Spleen (tissue), 11 donors: Measurements from ENCODE around the gene TSPOAP1. TPM values are rescaled to one million over a fixed set of nuclear protein-coding genes. Genes with fewer than 3 reads are reported as not detected.

ENCODE experiments used
- DNase-seq: peaks from one replicate; pipeline ENCODE4 v3.0.0-alpha.2; 2020
- H3K27ac ChIP-seq, 8 donors: fragments of 200-600 bp; sonication (generic) in 7 of 8; 1 replicate in 4 of 8; 2 replicates in 4 of 8; pipeline versions ENCODE4 v1.5.0 to v1.8.0; 2016 to 2021; ENCODE audit warnings: inconsistent platforms in 4 of 8, mild to moderate bottlenecking in 4 of 8, moderate library complexity in 1 of 8
- H3K27me3 ChIP-seq, 7 donors: fragments of 200-600 bp; sonication (generic) in 6 of 7; replicated peaks in 1 of 7; 1 replicate in 4 of 7; 2 replicates in 3 of 7; pipeline versions ENCODE4 v1.5.0 to v1.8.0; 2016 to 2021; ENCODE audit warnings: inconsistent platforms in 3 of 7, mild to moderate bottlenecking in 1 of 7
- H3K36me3 ChIP-seq, 6 donors: fragments of 200-600 bp; sonication (generic) in 5 of 6; 1 replicate in 4 of 6; 2 replicates in 2 of 6; pipeline versions ENCODE4 v1.5.0 to v1.8.0; 2016 to 2021; ENCODE audit warnings: inconsistent platforms in 2 of 6
- H3K4me1 ChIP-seq, 6 donors: fragments of 200-600 bp; sonication (generic) in 5 of 6; 1 replicate in 3 of 6; 2 replicates in 3 of 6; pipeline versions ENCODE4 v1.5.0 to v1.8.0; 2016 to 2021; ENCODE audit warnings: inconsistent platforms in 3 of 6
- H3K4me3 ChIP-seq, 8 donors: fragments of 200-600 bp; sonication (generic) in 7 of 8; 1 replicate in 4 of 8; 2 replicates in 4 of 8; pipeline versions ENCODE4 v1.5.0 to v1.8.0; 2016 to 2021; ENCODE audit warnings: inconsistent platforms in 4 of 8, mild to moderate bottlenecking in 4 of 8, moderate library complexity in 2 of 8
- H3K9me3 ChIP-seq, 8 donors: fragments of 200-600 bp; sonication (generic) in 7 of 8; 1 replicate in 4 of 8; 2 replicates in 4 of 8; pipeline versions ENCODE4 v1.5.0 to v1.8.0; 2016 to 2021; ENCODE audit warnings: inconsistent platforms in 4 of 8
- POLR2A ChIP-seq, 3 donors: fragments of 450-650 bp; IDR thresholded peaks; one replicate each; pipeline ENCODE4 v1.5.1; 2017; ENCODE audit warnings: antibody characterized with exemption in 3 of 3, mild to moderate bottlenecking in 1 of 3
- POLR2AphosphoS5 ChIP-seq, 3 donors: sonication (generic); formaldehyde crosslinking; IDR thresholded peaks; one replicate each; pipeline ENCODE4 v1.5.1; 2017; ENCODE audit warnings: antibody characterized with exemption in 3 of 3
- WGBS, 5 donors: extraction: QIAGEN DNeasy Blood & Tissue Kit in 3 of 5; methylation state at CpG; one replicate each; pipeline versions ENCODE4 v1.1.5 to v1.1.7; 2013 to 2018; 5-methylcytosine and 5-hydroxymethylcytosine counted together
- intact Hi-C: fragments of 100-400 bp; cut with DNase I; formaldehyde crosslinking; loops from one replicate; pipeline ENCODE4 v1.15.0; 2023; ENCODE audit warnings: low total_unique reads
- polyA plus RNA-seq, 3 donors: library from polyadenylated mRNA; stranded (reverse); fragments of 200-250 nt; gene quantifications; one replicate each; pipeline ENCODE4 v1.2.1, GENCODE V29; 2013
- total RNA-seq, 7 donors: library from RNA; depleted of rRNA in 3 of 7; stranded (reverse); fragments of >200 nt in 3 of 7; fragmentation: NEBNext Ultra II Directional in 4 of 7; extraction: Animal tissue kit (Norgen Biotek cat#: 25700) in 4 of 7; gene quantifications; one replicate each; pipeline versions ENCODE4 v1.1.0 to v1.2.1, GENCODE V29; 2016 to 2021
- TF ChIP-seq, protein P1 (sequence below), 11 experiments: fragments of 200-600 bp in 7 of 11; fragments of 450-650 bp in 4 of 11; sonication (generic) in 4 of 11; IDR thresholded peaks in 8 of 11; conservative IDR thresholded peaks in 3 of 11; 1 replicate in 7 of 11; 2 replicates in 4 of 11; pipeline versions ENCODE4 v1.4.0 to v1.8.0; 2016 to 2021; ENCODE audit warnings: antibody characterized with exemption in 11 of 11, inconsistent platforms in 4 of 11, mild to moderate bottlenecking in 1 of 11
- donor health status: healthy with polysubstance abuse.
- donor health status: DM: no; HTN: no; CAD: no; lungs with moderate emphysema.
- donor health status: DM: no; HTN: no; CAD: no.
- donor health status: Bipolar disorder and iron deficiency.
- donor health status: healthy.
- donor health status: DM: no; HTN: no; CAD: no.
- donor health status: DM: yes; HTN: yes; CAD: no.

The TSPOAP1 gene
- total and polyA plus RNA-seq, 10 donors = 11.5 to 31.8 (median 18.6) TPM

GRCh38 chr17:58265902-58266875 lies 62.4 kb downstream of the TSPOAP1 start:
- peak; percentile 10 for DNase-seq
- intact Hi-C loops = no loop called here
- Histone ChIP-seq H3K36me3 (no peaks in the 10 kb centered on the region), H3K27ac (no peak overlapping the region), H3K4me3 (no peak overlapping the region), H3K27me3 (peaks cover 0 to 44% (median 24%) of the 10 kb centered on the region in 7 donors), H3K4me1 (no peaks in the 10 kb centered on the region), H3K9me3 (no peaks in the 10 kb centered on the region)
- TF ChIP-seq POLR2A (IDR thresholded peaks at IDR 0.05) = no peak
- no peak for TF ChIP-seq POLR2AphosphoS5 (IDR thresholded peaks at IDR 0.05)
- TF ChIP-seq, protein P1, sequence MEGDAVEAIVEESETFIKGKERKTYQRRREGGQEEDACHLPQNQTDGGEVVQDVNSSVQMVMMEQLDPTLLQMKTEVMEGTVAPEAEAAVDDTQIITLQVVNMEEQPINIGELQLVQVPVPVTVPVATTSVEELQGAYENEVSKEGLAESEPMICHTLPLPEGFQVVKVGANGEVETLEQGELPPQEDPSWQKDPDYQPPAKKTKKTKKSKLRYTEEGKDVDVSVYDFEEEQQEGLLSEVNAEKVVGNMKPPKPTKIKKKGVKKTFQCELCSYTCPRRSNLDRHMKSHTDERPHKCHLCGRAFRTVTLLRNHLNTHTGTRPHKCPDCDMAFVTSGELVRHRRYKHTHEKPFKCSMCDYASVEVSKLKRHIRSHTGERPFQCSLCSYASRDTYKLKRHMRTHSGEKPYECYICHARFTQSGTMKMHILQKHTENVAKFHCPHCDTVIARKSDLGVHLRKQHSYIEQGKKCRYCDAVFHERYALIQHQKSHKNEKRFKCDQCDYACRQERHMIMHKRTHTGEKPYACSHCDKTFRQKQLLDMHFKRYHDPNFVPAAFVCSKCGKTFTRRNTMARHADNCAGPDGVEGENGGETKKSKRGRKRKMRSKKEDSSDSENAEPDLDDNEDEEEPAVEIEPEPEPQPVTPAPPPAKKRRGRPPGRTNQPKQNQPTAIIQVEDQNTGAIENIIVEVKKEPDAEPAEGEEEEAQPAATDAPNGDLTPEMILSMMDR (IDR thresholded peaks at IDR 0.05 in 8 of 11, conservative IDR thresholded peaks at IDR 0.05 in 3 of 11) = no peak
- WGBS, 5 donors = 68 to 89% (median 80%) methylated on average over 7 of the region's 7 CpGs

DNA sequence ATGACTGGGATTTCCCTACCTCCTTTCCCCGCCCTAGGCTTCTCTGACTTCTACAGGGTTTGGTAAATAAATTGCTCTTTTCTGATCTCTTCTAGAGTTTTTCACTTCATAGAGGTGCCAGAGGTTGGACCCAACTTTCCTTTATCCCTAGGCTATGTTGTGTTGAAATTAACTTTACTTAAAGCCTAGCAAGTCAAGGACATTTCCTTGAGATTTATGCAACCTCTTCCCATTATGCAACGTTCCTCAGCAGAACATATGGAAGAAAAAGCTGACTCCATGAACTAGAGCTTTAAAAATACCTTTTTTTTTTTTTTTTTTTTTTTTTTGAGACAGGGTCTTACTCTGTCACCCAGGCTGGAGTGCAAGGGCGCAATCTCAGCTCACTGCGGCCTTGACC lies 63.3 kb downstream of the TSPOAP1 start:
- no peaks in the 10 kb centered on the region for H3K9me3 ChIP-seq
- TF ChIP-seq POLR2AphosphoS5 (IDR thresholded peaks at IDR 0.05) (no peak), POLR2A (IDR thresholded peaks at IDR 0.05) (no peak)
- TF ChIP-seq, protein P1 (IDR thresholded peaks at IDR 0.05 in 8 of 11, conservative IDR thresholded peaks at IDR 0.05 in 3 of 11) = no peak
- no peaks in the 10 kb centered on the region for H3K4me1 ChIP-seq
- DNase-seq = no peak
- H3K4me3 ChIP-seq = no peak overlapping the region
- H3K27me3 ChIP-seq = peaks cover 0 to 49% (median 26%) of the 10 kb centered on the region in 7 donors
- 61 to 77% (median 69%) methylated on average over 4 of the region's 4 CpGs for WGBS, 5 donors
- no peaks in the 10 kb centered on the region for H3K36me3 ChIP-seq
- intact Hi-C loops = no loop called here
- no peak overlapping the region for H3K27ac ChIP-seq

GRCh38 chr17:58264407-58265103 lies 64.0 kb downstream of the TSPOAP1 start:
- Histone ChIP-seq H3K4me3 (no peak overlapping the region), H3K36me3 (no peaks in the 10 kb centered on the region), H3K27ac (no peak overlapping the region), H3K27me3 (peaks cover 0 to 56% (median 32%) of the 10 kb centered on the region in 7 donors), H3K4me1 (no peaks in the 10 kb centered on the region), H3K9me3 (no peaks in the 10 kb centered on the region)
- WGBS, 5 donors = 79 to 82% (median 82%) methylated on average over 6 of the region's 6 CpGs
- TF ChIP-seq, protein P1 (IDR thresholded peaks at IDR 0.05 in 8 of 11, conservative IDR thresholded peaks at IDR 0.05 in 3 of 11) = no peak
- TF ChIP-seq POLR2AphosphoS5 (IDR thresholded peaks at IDR 0.05) (no peak), POLR2A (IDR thresholded peaks at IDR 0.05) (no peak)
- DNase-seq = no peak
- intact Hi-C loops = no loop called here

DNA sequence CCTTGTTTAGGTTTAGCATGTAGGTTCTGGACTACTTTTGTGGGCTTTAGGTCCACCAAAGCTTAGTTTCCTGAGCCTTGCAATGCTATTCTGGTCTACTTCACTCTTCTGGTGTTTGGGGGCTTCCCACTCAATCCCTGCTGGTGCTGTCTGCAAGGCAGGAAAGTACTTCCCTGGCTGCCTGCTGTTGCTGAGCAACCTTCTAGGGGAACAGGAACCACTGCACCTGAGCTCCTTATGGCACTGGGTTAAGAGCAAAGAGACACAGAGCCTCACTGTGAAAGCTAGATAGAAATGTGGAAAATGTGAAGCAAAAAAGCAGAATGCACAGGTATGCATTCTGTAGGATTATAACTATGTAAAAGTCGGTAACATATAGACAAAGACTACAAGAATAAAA lies 64.8 kb downstream of the TSPOAP1 start:
- DNase-seq = peak; percentile 10
- Histone ChIP-seq H3K36me3 (no peaks in the 10 kb centered on the region), H3K9me3 (no peaks in the 10 kb centered on the region), H3K27me3 (peaks cover 0 to 57% (median 32%) of the 10 kb centered on the region in 7 donors), H3K4me3 (no peak overlapping the region), H3K27ac (no peak overlapping the region), H3K4me1 (no peaks in the 10 kb centered on the region)
- TF ChIP-seq POLR2AphosphoS5 (IDR thresholded peaks at IDR 0.05) = no peak
- TF ChIP-seq POLR2A (IDR thresholded peaks at IDR 0.05) = no peak
- TF ChIP-seq, protein P1 (IDR thresholded peaks at IDR 0.05 in 8 of 11, conservative IDR thresholded peaks at IDR 0.05 in 3 of 11) = no peak
- intact Hi-C loops = no loop called here
- WGBS, 5 donors = 78 to 88% (median 85%) methylated on average over 1 of the region's 1 CpG
